SK-N-SH (cell line): ENCODE results near the gene MRPS5. TPM values are rescaled to one million over a fixed set of nuclear protein-coding genes. Genes with fewer than 3 reads are reported as not detected.
"Not testable (repeated sequence)": the region's sequence is repeated elsewhere in the genome, so short reads cannot be mapped to it uniquely, and the experiment has no call there.

Source experiments
- CTCF ChIA-PET: fragments of 300-600, 350-600 bp; formaldehyde crosslinking; extraction: SDS; loops from one replicate; lab custom pipeline; 2021; lab: Yijun Ruan, JAX
- POLR2A ChIA-PET: fragments of 350-600 bp; sonication (Branson Sonifier 250); formaldehyde crosslinking; extraction: SDS; loops from one replicate; lab custom pipeline; 2020; ENCODE audit warnings: antibody characterized with exemption, inconsistent platforms; lab: Yijun Ruan, JAX
- DNase-seq: peaks from one replicate; pipeline ENCODE4 v3.0.0; 2012
- H2AFZ ChIP-seq: fragments of 200-600 bp; sonication (generic); 2 replicates; pipeline ENCODE4 v1.8.1; 2016; ENCODE audit warnings: antibody characterized with exemption, mild to moderate bottlenecking, low read depth
- H3F3A ChIP-seq: fragments of 200-600 bp; sonication (generic); replicated peaks from 2 replicates; pipeline ENCODE3; 2016; ENCODE audit warnings: antibody characterized with exemption, mild to moderate bottlenecking; ENCODE audit not compliant: insufficient read depth
- H3K27ac ChIP-seq, 2 experiments: fragments of 200-500 bp in 1 of 2; fragments of 200-600 bp in 1 of 2; sonication (Bioruptor generic) in 1 of 2; sonication (generic), shearing (Covaris generic) in 1 of 2; 2 replicates each; pipeline versions ENCODE4 v1.5.1 to v1.6.1; 2014 to 2016; ENCODE audit warnings: low read depth in 2 of 2, inconsistent platforms in 1 of 2, low read length in 1 of 2, mild to moderate bottlenecking in 1 of 2, mixed read lengths in 1 of 2
- H3K27me3 ChIP-seq: fragments of 200-600 bp; sonication (generic), shearing (Covaris generic); 2 replicates; pipeline ENCODE4 v1.6.1; 2016; ENCODE audit warnings: mixed run types; ENCODE audit not compliant: insufficient read depth
- H3K36me3 ChIP-seq, 2 experiments: fragments of 200-500 bp in 1 of 2; fragments of 200-600 bp in 1 of 2; sonication (Bioruptor generic) in 1 of 2; sonication (generic) in 1 of 2; replicated peaks in 1 of 2; 2 replicates each; pipeline versions ENCODE3 to v1.5.1; 2014 to 2016; ENCODE audit warnings: low read length in 1 of 2, mild to moderate bottlenecking in 1 of 2; ENCODE audit not compliant: insufficient read depth in 2 of 2, control insufficient read depth in 1 of 2
- H3K4me1 ChIP-seq, 2 experiments: fragments of 200-500 bp in 1 of 2; fragments of 200-600 bp in 1 of 2; sonication (Bioruptor generic) in 1 of 2; sonication (generic), shearing (Covaris generic) in 1 of 2; 2 replicates each; pipeline versions ENCODE4 v1.5.1 to v1.6.1; 2014 to 2016; ENCODE audit warnings: low read depth in 1 of 2, low read length in 1 of 2, mixed run types in 1 of 2; ENCODE audit not compliant: insufficient read depth in 2 of 2, control insufficient read depth in 1 of 2
- H3K4me2 ChIP-seq: fragments of 200-600 bp; sonication (generic), shearing (Covaris generic); 2 replicates; pipeline ENCODE4 v1.6.1; 2017; ENCODE audit warnings: mixed run types
- H3K4me3 ChIP-seq, 2 experiments: fragments of 200-500 bp in 1 of 2; fragments of 200-600 bp in 1 of 2; sonication (Bioruptor generic) in 1 of 2; sonication (generic), shearing (Covaris generic) in 1 of 2; 2 replicates each; pipeline versions ENCODE4 v1.5.1 to v1.8.1; 2014 to 2016; ENCODE audit warnings: low read depth in 2 of 2, inconsistent platforms in 1 of 2, low read length in 1 of 2, mild to moderate bottlenecking in 1 of 2, mixed read lengths in 1 of 2, moderate library complexity in 1 of 2
- H3K79me2 ChIP-seq: fragments of 200-600 bp; sonication (generic); 2 replicates; pipeline ENCODE4 v1.8.1; 2017; ENCODE audit warnings: mild to moderate bottlenecking; ENCODE audit not compliant: insufficient read depth
- H3K9ac ChIP-seq: fragments of 200-600 bp; sonication (generic); 2 replicates; pipeline ENCODE4 v1.6.1; 2017; ENCODE audit warnings: mixed run types
- H3K9me2 ChIP-seq: fragments of 200-600 bp; sonication (generic); 2 replicates; pipeline ENCODE4 v1.6.1; 2017; ENCODE audit warnings: mixed run types
- H3K9me3 ChIP-seq: fragments of 200-600 bp; sonication (generic); 2 replicates; pipeline ENCODE4 v1.6.1; 2017; ENCODE audit warnings: mixed run types, mild to moderate bottlenecking, moderate library complexity
- H4K20me1 ChIP-seq: fragments of 200-600 bp; sonication (generic); 2 replicates; pipeline ENCODE4 v1.6.1; 2017; ENCODE audit warnings: mild to moderate bottlenecking, mixed run types; ENCODE audit not compliant: insufficient read depth
- CHD2 ChIP-seq: fragments of 150-350 bp; IDR thresholded peaks from 2 replicates; pipeline ENCODE4 v1.6.1; 2018; ENCODE audit warnings: low read length; ENCODE audit not compliant: partially characterized antibody
- EP300 ChIP-seq, 2 experiments: IDR thresholded peaks; 2 replicates each; pipeline versions ENCODE4 v1.4.0 to v1.6.1; 2012; ENCODE audit warnings: borderline replicate concordance in 1 of 2, low read depth in 1 of 2, low read length in 1 of 2
- FOSL2 ChIP-seq: IDR thresholded peaks from 2 replicates; pipeline ENCODE4 v1.4.0; 2012; ENCODE audit warnings: low read depth, mild to moderate bottlenecking, moderate library complexity, borderline replicate concordance
- FOXM1 ChIP-seq: IDR thresholded peaks from 2 replicates; pipeline ENCODE4 v1.4.0; 2012; ENCODE audit warnings: low read depth, mild to moderate bottlenecking
- GATA2 ChIP-seq: sonication (generic); formaldehyde crosslinking; IDR thresholded peaks from 2 replicates; pipeline ENCODE4 v1.5.0; 2020; ENCODE audit warnings: mild to moderate bottlenecking, missing genetic modification reagents
- NFIC ChIP-seq: IDR thresholded peaks from 2 replicates; pipeline ENCODE4 v1.4.0; 2012; ENCODE audit warnings: borderline replicate concordance
- RFX5 ChIP-seq: IDR thresholded peaks from 2 replicates; pipeline ENCODE4 v1.6.1; 2012; ENCODE audit warnings: mild to moderate bottlenecking, improper control_type of control experiment, low read length
- RXRA ChIP-seq: IDR thresholded peaks from 2 replicates; pipeline ENCODE4 v1.4.0; 2012; ENCODE audit warnings: low read depth, mild to moderate bottlenecking, borderline replicate concordance
- SMC3 ChIP-seq: IDR thresholded peaks from 2 replicates; pipeline ENCODE4 v1.6.1; 2012; ENCODE audit warnings: low read depth, low read length, improper control_type of control experiment
- TAF1 ChIP-seq: IDR thresholded peaks from 2 replicates; pipeline ENCODE4 v1.6.1; 2012; ENCODE audit warnings: low read depth, mild to moderate bottlenecking, low read length, moderate library complexity, borderline replicate concordance
- TCF12 ChIP-seq: IDR thresholded peaks from 2 replicates; pipeline ENCODE4 v1.4.0; 2012
- YY1 ChIP-seq: IDR thresholded peaks from 2 replicates; pipeline ENCODE4 v1.4.0; 2012; ENCODE audit warnings: low read depth, mild to moderate bottlenecking
- WGBS: methylation state at CpG from one replicate; pipeline ENCODE4 v1.1.6; 2017; ENCODE audit warnings: low lambda C conversion rate; 5-methylcytosine and 5-hydroxymethylcytosine counted together
- polyA plus RNA-seq, 3 experiments: library from polyadenylated mRNA; depleted of rRNA; stranded (reverse); fragments of >200 nt; gene quantifications; 2 replicates each; pipeline ENCODE4 v1.2.3, GENCODE V29; 2012
- TF ChIP-seq, protein P1 (sequence below): IDR thresholded peaks from 2 replicates; pipeline ENCODE4 v1.4.0; 2012; ENCODE audit warnings: low read depth, borderline replicate concordance
- TF ChIP-seq, protein P2 (sequence below): IDR thresholded peaks from 2 replicates; pipeline ENCODE4 v1.4.0; 2012; ENCODE audit warnings: low read depth
- TF ChIP-seq, protein P3 (sequence below): fragments of 150-350 bp; IDR thresholded peaks from 2 replicates; pipeline ENCODE4 v1.6.1; 2017; ENCODE audit warnings: antibody characterized with exemption, low read length, low read depth, borderline replicate concordance

Gene MRPS5
- polyA plus RNA-seq, 1 of the 3 experiments (the other 2 are of a cell fraction) = 32.8 TPM

DNA sequence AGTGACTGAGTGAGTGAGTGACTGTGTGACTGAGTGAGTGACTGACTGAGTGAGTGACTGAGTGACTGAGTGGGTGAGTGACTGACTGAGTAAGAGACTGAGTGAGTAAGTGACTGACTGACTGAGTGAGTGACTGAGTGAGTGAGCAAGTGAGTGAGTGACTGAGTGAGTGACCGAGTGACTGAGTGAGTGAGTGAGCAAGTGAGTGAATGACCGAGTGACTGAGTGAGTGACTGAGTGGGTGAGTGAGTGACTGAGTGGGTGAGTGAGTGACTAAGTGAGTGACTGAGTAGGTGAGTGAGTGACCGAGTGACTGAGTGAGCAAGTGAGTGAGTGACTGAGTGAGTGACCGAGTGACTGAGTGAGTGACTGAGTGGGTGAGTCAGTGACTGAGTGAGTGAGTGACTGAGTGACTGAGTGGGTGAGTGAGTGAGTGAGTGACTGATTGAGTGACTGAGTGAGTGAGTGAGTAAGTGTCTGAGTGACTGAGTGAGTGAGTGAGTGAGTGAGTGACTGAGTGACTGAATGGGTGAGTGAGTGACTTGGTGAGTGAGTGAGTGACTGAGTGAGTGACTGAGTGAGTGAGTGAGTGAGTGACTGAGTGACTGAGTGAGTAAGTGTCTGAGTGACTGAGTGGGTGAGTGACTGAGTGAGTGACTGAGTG, 82.8 kb downstream of the MRPS5 start:
- no peak for DNase-seq
- Histone ChIP-seq H3K9ac (no peak overlapping the region), H3K36me3 (no peaks in the 10 kb centered on the region), H3K4me2 (no peak overlapping the region), H3K27ac (no peak overlapping the region), H3K4me3 (no peak overlapping the region), H3K79me2 (no peaks in the 10 kb centered on the region), H4K20me1 (no peaks in the 10 kb centered on the region), H3F3A (peaks cover 28% of the 10 kb centered on the region), H3K27me3 (peaks cover 15% of the 10 kb centered on the region; the same call in 1 of the 2 replicates), H2AFZ (no peak overlapping the region), H3K9me3 (no peaks in the 10 kb centered on the region), H3K9me2 (no peaks in the 10 kb centered on the region), H3K4me1 (peaks cover 0 to 3% of the 10 kb centered on the region in 2 experiments; a peak in 1 of 4 replicates)
- CTCF ChIA-PET = no interaction called here
- POLR2A ChIA-PET = no interaction called here
- 11% methylated on average over 4 of the region's 4 CpGs for WGBS
- TF ChIP-seq, protein P1, sequence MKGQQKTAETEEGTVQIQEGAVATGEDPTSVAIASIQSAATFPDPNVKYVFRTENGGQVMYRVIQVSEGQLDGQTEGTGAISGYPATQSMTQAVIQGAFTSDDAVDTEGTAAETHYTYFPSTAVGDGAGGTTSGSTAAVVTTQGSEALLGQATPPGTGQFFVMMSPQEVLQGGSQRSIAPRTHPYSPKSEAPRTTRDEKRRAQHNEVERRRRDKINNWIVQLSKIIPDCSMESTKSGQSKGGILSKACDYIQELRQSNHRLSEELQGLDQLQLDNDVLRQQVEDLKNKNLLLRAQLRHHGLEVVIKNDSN = no peak
- TF ChIP-seq TCF12 (no peak), RFX5 (no peak), YY1 (no peak), EP300 (IDR thresholded peaks at IDR 0.05; ENCODE audit: borderline replicate concordance in 1 of 2, low read depth in 1 of 2, low read length in 1 of 2) (no peak), NFIC (no peak), CHD2 (no peak), GATA2 (CRISPR knock-in tag) (no peak), FOSL2 (no peak), RXRA (no peak), FOXM1 (no peak), SMC3 (no peak), TAF1 (no peak)
- TF ChIP-seq, protein P2, sequence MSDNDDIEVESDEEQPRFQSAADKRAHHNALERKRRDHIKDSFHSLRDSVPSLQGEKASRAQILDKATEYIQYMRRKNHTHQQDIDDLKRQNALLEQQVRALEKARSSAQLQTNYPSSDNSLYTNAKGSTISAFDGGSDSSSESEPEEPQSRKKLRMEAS = no peak
- TF ChIP-seq, protein P3, sequence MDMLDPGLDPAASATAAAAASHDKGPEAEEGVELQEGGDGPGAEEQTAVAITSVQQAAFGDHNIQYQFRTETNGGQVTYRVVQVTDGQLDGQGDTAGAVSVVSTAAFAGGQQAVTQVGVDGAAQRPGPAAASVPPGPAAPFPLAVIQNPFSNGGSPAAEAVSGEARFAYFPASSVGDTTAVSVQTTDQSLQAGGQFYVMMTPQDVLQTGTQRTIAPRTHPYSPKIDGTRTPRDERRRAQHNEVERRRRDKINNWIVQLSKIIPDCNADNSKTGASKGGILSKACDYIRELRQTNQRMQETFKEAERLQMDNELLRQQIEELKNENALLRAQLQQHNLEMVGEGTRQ = no peak

DNA sequence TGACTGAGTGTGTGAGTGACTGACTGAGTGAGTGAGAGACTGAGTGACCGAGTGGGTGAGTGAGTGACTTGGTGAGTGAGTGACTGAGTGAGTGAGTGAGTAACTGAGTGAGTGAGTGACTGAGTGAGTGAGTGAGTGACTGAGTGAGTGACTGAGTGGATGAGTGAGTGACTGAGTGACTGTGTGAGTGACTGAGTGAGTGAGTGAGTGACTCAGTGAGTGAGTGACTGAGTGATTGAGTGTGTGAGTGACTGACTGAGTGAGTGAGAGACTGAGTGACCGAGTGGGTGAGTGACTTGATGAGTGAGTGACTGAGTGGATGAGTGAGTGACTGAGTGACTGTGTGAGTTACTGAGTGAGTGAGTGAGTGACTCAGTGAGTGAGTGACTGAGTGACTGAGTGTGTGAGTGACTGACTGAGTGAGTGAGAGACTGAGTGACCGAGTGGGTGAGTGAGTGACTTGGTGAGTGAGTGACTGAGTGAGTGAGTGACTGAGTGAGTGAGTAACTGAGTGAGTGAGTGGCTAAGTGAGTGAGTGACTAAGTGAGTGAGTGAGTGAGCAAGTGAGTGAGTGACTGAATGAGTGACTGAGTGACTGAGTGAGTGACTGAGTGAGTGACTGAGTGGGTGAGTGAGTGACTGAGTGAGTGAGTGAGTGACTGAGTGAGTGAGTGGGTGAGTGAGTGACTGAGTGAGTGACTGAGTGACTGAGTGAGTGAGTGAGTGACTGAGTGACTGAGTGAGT, 83.6 kb downstream of the MRPS5 start:
- H3K4me3 ChIP-seq, H2AFZ ChIP-seq, H4K20me1 ChIP-seq, H3K9me2 ChIP-seq, POLR2A ChIA-PET, H3K4me1 ChIP-seq, H3K27ac ChIP-seq, CTCF ChIA-PET, H3K36me3 ChIP-seq, H3K9ac ChIP-seq, H3K79me2 ChIP-seq, H3K9me3 ChIP-seq, H3K4me2 ChIP-seq, DNase-seq: not testable (repeated sequence)
- WGBS = 4% methylated on average over 3 of the region's 3 CpGs
- Histone ChIP-seq H3K27me3 (peaks cover 19% of the 10 kb centered on the region; the same call in 1 of the 2 replicates), H3F3A (peaks cover 28% of the 10 kb centered on the region)
